B cell (primary cell): ENCODE data around the gene TM9SF2. TPM values are rescaled to one million over a fixed set of nuclear protein-coding genes. Genes with fewer than 3 reads are reported as not detected.

Experiments
- ATAC-seq: fragments of 200-7000 bp; cut with Tn5 transposase; one replicate; pipeline ENCODE4 v1.10.0; 2021; ENCODE audit warnings: low read depth, mild to moderate bottlenecking, moderate number of reproducible peaks, moderate library complexity
- CTCF ChIA-PET: fragments of 350-600 bp; sonication (Branson Sonifier 250); formaldehyde crosslinking; loops from one replicate; lab custom pipeline; 2021; ENCODE audit warnings: antibody characterized with exemption, inconsistent platforms; lab: Charles Lee
- POLR2A ChIA-PET: fragments of 350-600 bp; sonication (Branson Sonifier 250); formaldehyde crosslinking; loops from one replicate; lab custom pipeline; 2021; ENCODE audit warnings: antibody characterized with exemption; lab: Charles Lee
- DNase-seq: peaks from one replicate; pipeline ENCODE4 v3.0.0; 2013
- H2AFZ ChIP-seq: 2 replicates; pipeline ENCODE4 v1.6.1; 2012; ENCODE audit warnings: mild to moderate bottlenecking, low read depth, low read length; ENCODE audit not compliant: insufficient read depth, poor library complexity, severe bottlenecking
- H3K27ac ChIP-seq, 2 donors: 1 replicate in 1 of 2; 2 replicates in 1 of 2; pipeline ENCODE4 v1.5.1; 2012 to 2013; ENCODE audit warnings: low read length in 2 of 2, mild to moderate bottlenecking in 2 of 2, moderate library complexity in 1 of 2
- H3K27me3 ChIP-seq, 4 experiments: fragments of 200-600 bp in 1 of 4; sonication (generic) in 1 of 4; replicated peaks in 1 of 4; 1 replicate in 2 of 4; 2 replicates in 2 of 4; pipeline versions ENCODE4 v1.6.1 to v1.7.0; 2013 to 2016; ENCODE audit warnings: low read length in 3 of 4, mild to moderate bottlenecking in 2 of 4, mixed read lengths in 1 of 4, moderate library complexity in 1 of 4; ENCODE audit not compliant: insufficient read depth in 4 of 4, control insufficient read depth in 3 of 4; ENCODE audit errors: control extremely low read depth in 1 of 4
- H3K36me3 ChIP-seq, 2 experiments: replicated peaks in 1 of 2; 1 replicate in 1 of 2; 2 replicates in 1 of 2; pipeline versions ENCODE4 v1.6.1 to v1.7.1; 2013; ENCODE audit warnings: low read length in 1 of 2; ENCODE audit not compliant: insufficient read depth in 2 of 2, control insufficient read depth in 1 of 2; ENCODE audit errors: control extremely low read depth in 1 of 2, extremely low read depth in 1 of 2
- H3K4me1 ChIP-seq, 2 donors: fragments of 200-600 bp in 1 of 2; sonication (generic) in 1 of 2; 1 replicate in 1 of 2; 2 replicates in 1 of 2; pipeline versions ENCODE4 v1.5.1 to v1.6.1; 2013 to 2017; ENCODE audit warnings: low read length in 2 of 2; ENCODE audit not compliant: control insufficient read depth in 2 of 2, insufficient read depth in 2 of 2
- H3K4me2 ChIP-seq: replicated peaks from 2 replicates; pipeline ENCODE3; 2012; ENCODE audit warnings: mild to moderate bottlenecking, low read depth, low read length; ENCODE audit not compliant: poor library complexity, severe bottlenecking
- H3K4me3 ChIP-seq, 5 experiments: fragments of 200-600 bp in 1 of 5; sonication (generic) in 1 of 5; 1 replicate in 3 of 5; 2 replicates in 2 of 5; pipeline versions ENCODE4 v1.5.1 to v1.7.0; 2011 to 2016; ENCODE audit warnings: low read length in 4 of 5, mild to moderate bottlenecking in 4 of 5, low read depth in 2 of 5, control low read depth in 1 of 5, moderate library complexity in 1 of 5; ENCODE audit not compliant: insufficient read depth in 1 of 5; ENCODE audit errors: control extremely low read depth in 1 of 5, extremely low read depth in 1 of 5
- H3K79me2 ChIP-seq: fragments of 200-600 bp; sonication (generic); one replicate; pipeline ENCODE4 v1.6.0; 2016; ENCODE audit warnings: low read length; ENCODE audit not compliant: control insufficient read depth, insufficient read depth
- H3K9ac ChIP-seq: fragments of 200-600 bp; sonication (generic); 2 replicates; pipeline ENCODE4 v1.6.1; 2017; ENCODE audit warnings: mild to moderate bottlenecking, low read length, moderate library complexity
- H3K9me3 ChIP-seq, 3 donors: one replicate each; pipeline versions ENCODE4 v1.6.1 to v1.7.1; 2013; ENCODE audit warnings: low read length in 2 of 3; ENCODE audit not compliant: control insufficient read depth in 2 of 3, insufficient read depth in 1 of 3; ENCODE audit errors: control extremely low read depth in 1 of 3
- H4K20me1 ChIP-seq: 2 replicates; pipeline ENCODE4 v1.6.0; 2012; ENCODE audit warnings: mild to moderate bottlenecking, low read length; ENCODE audit not compliant: insufficient read depth, control insufficient read depth, poor library complexity, severe bottlenecking
- H3K27ac Mint-ChIP-seq: one replicate; pipeline ENCODE4 v1.8.0; 2021; ENCODE audit warnings: mixed read lengths
- H3K27me3 Mint-ChIP-seq: one replicate; pipeline ENCODE4 v1.8.0; 2021; ENCODE audit warnings: mixed read lengths
- H3K4me1 Mint-ChIP-seq: one replicate; pipeline ENCODE4 v1.8.0; 2021; ENCODE audit warnings: mixed read lengths
- H3K4me3 Mint-ChIP-seq: one replicate; pipeline ENCODE4 v1.8.0; 2021; ENCODE audit warnings: mixed read lengths
- H3K9me3 Mint-ChIP-seq: one replicate; pipeline ENCODE4 v1.8.0; 2022; ENCODE audit warnings: mixed read lengths; ENCODE audit not compliant: insufficient read depth
- EZH2 ChIP-seq: IDR thresholded peaks from 2 replicates; pipeline ENCODE4 v1.6.1; 2012; ENCODE audit warnings: borderline replicate concordance, low read depth, mild to moderate bottlenecking, moderate library complexity, low read length; ENCODE audit not compliant: insufficient read depth, poor library complexity, severe bottlenecking
- WGBS: methylation state at CpG from one replicate; pipeline ENCODE4 v1.1.5; 2013; ENCODE audit warnings: missing lambda C conversion rate; ENCODE audit not compliant: insufficient coverage; 5-methylcytosine and 5-hydroxymethylcytosine counted together
- intact Hi-C: fragments of 100-400 bp; cut with micrococcal nuclease; formaldehyde crosslinking; loops from one replicate; pipeline ENCODE4 v1.10.0; 2022
- polyA plus RNA-seq: library from polyadenylated mRNA; depleted of rRNA; stranded (reverse); fragments of >200 nt; gene quantifications from 2 replicates; pipeline ENCODE4 v1.2.3, GENCODE V29; 2012
- total RNA-seq, 2 donors: library from RNA; stranded (reverse); fragments of 120-200 nt in 1 of 2; gene quantifications; 1 replicate in 1 of 2; 2 replicates in 1 of 2; pipeline versions ENCODE4 v1.2.3 to v1.2.4, GENCODE V29; 2013 to 2022
- TF ChIP-seq, protein P1 (sequence below): fragments of 200-600 bp; IDR thresholded peaks from one replicate; pipeline ENCODE4 v1.8.0; 2022; ENCODE audit warnings: antibody characterized with exemption, mild to moderate bottlenecking

Gene TM9SF2
- total and polyA plus RNA-seq, 2 donors (not counting 1 experiment from before 2014, with no cell fraction given), result 20.2 to 63.6 TPM

DNA sequence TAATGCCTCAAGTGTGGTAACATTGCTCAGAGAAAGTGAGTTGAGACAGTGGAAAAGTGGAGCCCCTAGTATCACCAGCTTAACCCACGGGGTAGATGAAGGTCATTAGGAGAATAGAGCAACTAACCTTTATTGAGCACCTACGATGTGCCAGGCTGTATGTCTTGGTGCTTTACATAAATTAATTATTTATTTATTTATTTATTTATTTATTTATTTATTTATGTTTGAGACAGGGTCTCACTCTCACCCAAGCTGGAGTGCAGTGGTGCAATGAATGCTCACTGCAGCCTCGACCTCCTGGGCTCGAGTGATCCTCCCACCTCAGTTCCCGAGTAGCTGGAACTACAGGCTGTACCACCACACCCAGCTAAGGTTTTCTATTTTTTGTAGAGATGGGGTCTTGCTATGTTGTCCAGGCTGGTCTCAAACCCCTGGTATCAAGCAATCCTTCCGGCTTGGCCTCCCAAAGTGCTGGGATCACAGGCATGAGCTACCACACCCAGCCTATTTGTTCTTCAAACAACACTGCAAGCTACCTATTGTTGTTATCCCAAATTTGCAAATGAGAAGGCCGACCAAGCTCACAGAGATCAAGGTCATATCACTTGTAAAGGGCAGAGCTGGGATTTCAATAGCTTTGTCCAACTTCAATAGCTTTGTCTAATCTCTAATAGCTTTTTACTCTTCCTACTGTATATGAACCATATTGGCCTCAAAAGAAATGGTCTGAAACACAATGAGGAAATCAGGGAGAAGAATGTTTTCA lies 79.4 kb downstream of the TM9SF2 start:
- intact Hi-C loops, result no loop called here
- no peaks in the 10 kb centered on the region for H3K27me3 ChIP-seq
- TF ChIP-seq EZH2, result no peak
- TF ChIP-seq, protein P1, sequence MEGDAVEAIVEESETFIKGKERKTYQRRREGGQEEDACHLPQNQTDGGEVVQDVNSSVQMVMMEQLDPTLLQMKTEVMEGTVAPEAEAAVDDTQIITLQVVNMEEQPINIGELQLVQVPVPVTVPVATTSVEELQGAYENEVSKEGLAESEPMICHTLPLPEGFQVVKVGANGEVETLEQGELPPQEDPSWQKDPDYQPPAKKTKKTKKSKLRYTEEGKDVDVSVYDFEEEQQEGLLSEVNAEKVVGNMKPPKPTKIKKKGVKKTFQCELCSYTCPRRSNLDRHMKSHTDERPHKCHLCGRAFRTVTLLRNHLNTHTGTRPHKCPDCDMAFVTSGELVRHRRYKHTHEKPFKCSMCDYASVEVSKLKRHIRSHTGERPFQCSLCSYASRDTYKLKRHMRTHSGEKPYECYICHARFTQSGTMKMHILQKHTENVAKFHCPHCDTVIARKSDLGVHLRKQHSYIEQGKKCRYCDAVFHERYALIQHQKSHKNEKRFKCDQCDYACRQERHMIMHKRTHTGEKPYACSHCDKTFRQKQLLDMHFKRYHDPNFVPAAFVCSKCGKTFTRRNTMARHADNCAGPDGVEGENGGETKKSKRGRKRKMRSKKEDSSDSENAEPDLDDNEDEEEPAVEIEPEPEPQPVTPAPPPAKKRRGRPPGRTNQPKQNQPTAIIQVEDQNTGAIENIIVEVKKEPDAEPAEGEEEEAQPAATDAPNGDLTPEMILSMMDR, result no peak
- H3K4me3 ChIP-seq, result no peak overlapping the region
- H3K79me2 ChIP-seq, result no peaks in the 10 kb centered on the region
- WGBS, result 67% methylated on average over 2 of the region's 7 CpGs
- no peak overlapping the region for H3K27ac Mint-ChIP-seq
- no peaks in the 10 kb centered on the region for H4K20me1 ChIP-seq
- DNase-seq (no peak), ATAC-seq (no peak)
- H3K9me3 Mint-ChIP-seq, result no peaks in the 10 kb centered on the region
- ChIA-PET POLR2A (no interaction called here), CTCF (interaction anchor here (0.7 kb wide), 1 partner anchor 10 kb away, joined by 4 read pairs; no protein-coding TSS in a partner anchor)
- no peaks in the 10 kb centered on the region for H3K27me3 Mint-ChIP-seq
- H3K9ac ChIP-seq, result no peak overlapping the region
- no peak overlapping the region for H3K4me2 ChIP-seq
- H3K36me3 ChIP-seq, result no peaks in the 10 kb centered on the region
- no peaks in the 10 kb centered on the region for H3K4me1 Mint-ChIP-seq
- no peak overlapping the region for H3K27ac ChIP-seq
- no peak overlapping the region for H2AFZ ChIP-seq
- H3K4me1 ChIP-seq, result no peaks in the 10 kb centered on the region
- peaks cover 0 to 3% (median 0%) of the 10 kb centered on the region in 3 donors for H3K9me3 ChIP-seq
- no peak overlapping the region for H3K4me3 Mint-ChIP-seq

DNA sequence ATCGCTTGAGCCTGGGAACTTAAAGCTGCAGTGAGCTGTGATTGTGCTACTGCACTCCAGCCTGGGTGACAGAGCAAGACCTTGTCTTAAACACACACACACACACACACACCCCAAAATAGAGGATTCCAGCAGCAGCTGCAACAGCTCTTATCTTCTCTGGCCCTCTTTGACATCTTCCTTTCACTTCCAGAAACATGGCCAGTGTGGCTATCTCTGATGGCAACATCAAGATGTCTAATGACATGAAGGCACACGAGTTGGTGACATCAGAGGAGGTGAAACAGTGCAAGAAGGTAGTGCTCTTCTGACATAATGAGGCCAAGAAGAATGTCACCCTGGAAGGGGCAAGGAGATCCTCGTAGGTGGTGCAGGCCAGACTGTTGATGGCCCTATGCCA lies 81.2 kb downstream of the TM9SF2 start:
- CTCF ChIA-PET, result no interaction called here
- Histone ChIP-seq H3K4me2 (no peak overlapping the region), H3K27me3 (no peaks in the 10 kb centered on the region), H3K9ac (no peak overlapping the region), H3K4me1 (no peaks in the 10 kb centered on the region), H2AFZ (no peak overlapping the region), H3K9me3 (peaks cover 0 to 3% (median 0%) of the 10 kb centered on the region in 3 donors), H3K36me3 (no peaks in the 10 kb centered on the region), H4K20me1 (no peaks in the 10 kb centered on the region), H3K4me3 (no peak overlapping the region), H3K79me2 (no peaks in the 10 kb centered on the region), H3K27ac (no peak overlapping the region)
- no peaks in the 10 kb centered on the region for H3K27me3 Mint-ChIP-seq
- POLR2A ChIA-PET, result no interaction called here
- no peak for DNase-seq
- TF ChIP-seq, protein P1, result no peak
- TF ChIP-seq EZH2, result no peak
- H3K9me3 Mint-ChIP-seq, result no peaks in the 10 kb centered on the region
- H3K4me1 Mint-ChIP-seq, result no peaks in the 10 kb centered on the region
- no peak for ATAC-seq
- H3K4me3 Mint-ChIP-seq, result no peak overlapping the region
- no peak overlapping the region for H3K27ac Mint-ChIP-seq
- no CpG with 5 or more reads among the region's 3 CpGs for WGBS
- intact Hi-C loops, result no loop called here
